Thoracic aorta (tissue), 2 donors: ENCODE measurements around the gene PLCXD1. TPM values are rescaled to one million over a fixed set of nuclear protein-coding genes. Genes with fewer than 3 reads are reported as not detected.

Source experiments
- ATAC-seq: fragments of 150-250 bp; one replicate; pipeline ENCODE4 v1.8.0; 2017; ENCODE audit warnings: low read depth; ENCODE audit not compliant: insufficient number of reproducible peaks, low FRiP score
- DNase-seq: peaks from one replicate; pipeline ENCODE4 v3.0.0-alpha.2; 2020; ENCODE audit warnings: low spot score
- H3K27ac ChIP-seq, 2 donors: fragments of 200-600 bp; sonication (generic); 1 replicate in 1 of 2; 2 replicates in 1 of 2; pipeline ENCODE4 v1.5.1; 2016; ENCODE audit warnings: mild to moderate bottlenecking in 2 of 2, moderate library complexity in 2 of 2
- H3K27me3 ChIP-seq: fragments of 200-600 bp; sonication (generic); replicated peaks from 2 replicates; pipeline ENCODE4 v1.6.0; 2016; ENCODE audit warnings: mild to moderate bottlenecking; ENCODE audit not compliant: insufficient read depth
- H3K36me3 ChIP-seq: fragments of 200-600 bp; sonication (generic); one replicate; pipeline ENCODE4 v1.5.1; 2016
- H3K4me1 ChIP-seq, 2 donors: fragments of 200-600 bp; sonication (generic); 1 replicate in 1 of 2; 2 replicates in 1 of 2; pipeline versions ENCODE4 v1.5.1 to v1.6.0; 2016; ENCODE audit warnings: low read depth in 2 of 2, mild to moderate bottlenecking in 1 of 2; ENCODE audit not compliant: control insufficient read depth in 1 of 2
- H3K4me3 ChIP-seq: fragments of 200-600 bp; sonication (generic); 2 replicates; pipeline ENCODE4 v1.5.1; 2016; ENCODE audit warnings: mild to moderate bottlenecking
- H3K9me3 ChIP-seq: fragments of 200-600 bp; sonication (generic); 2 replicates; pipeline ENCODE4 v1.5.1; 2016
- CTCF ChIP-seq: fragments of 200-600 bp; sonication (generic); IDR thresholded peaks from one replicate; pipeline ENCODE4 v1.5.1; 2019; ENCODE audit warnings: antibody characterized with exemption
- total RNA-seq, 2 donors: library from RNA; depleted of rRNA; stranded (reverse); fragments of >200 nt; gene quantifications; one replicate each; pipeline versions ENCODE4 v1.1.0 to v1.2.3, GENCODE V29; 2016

The PLCXD1 gene
- total RNA-seq, 2 donors from 2014 or later, result 14.5 to 29.0 TPM

GRCh38 chrX:257681-258289 is 23.4 kb upstream of the PLCXD1 start:
- H3K36me3 ChIP-seq, result no peaks in the 10 kb centered on the region
- ATAC-seq, result no peak
- no peaks in the 10 kb centered on the region for H3K4me1 ChIP-seq
- no peak overlapping the region for H3K4me3 ChIP-seq
- H3K27me3 ChIP-seq, result no peaks in the 10 kb centered on the region
- H3K9me3 ChIP-seq, result no peaks in the 10 kb centered on the region
- DNase-seq, result no peak
- no peak for TF ChIP-seq CTCF
- H3K27ac ChIP-seq, result no peak overlapping the region

GRCh38 chrX:258291-259040 is 22.7 kb upstream of the PLCXD1 start:
- H3K36me3 ChIP-seq, result no peaks in the 10 kb centered on the region
- no peak for DNase-seq
- H3K4me3 ChIP-seq, result no peak overlapping the region
- no peaks in the 10 kb centered on the region for H3K4me1 ChIP-seq
- H3K27ac ChIP-seq, result no peak overlapping the region
- ATAC-seq, result no peak
- TF ChIP-seq CTCF, result no peak
- H3K27me3 ChIP-seq, result no peaks in the 10 kb centered on the region
- H3K9me3 ChIP-seq, result no peaks in the 10 kb centered on the region

- ATAC-seq, result no peak
- Histone ChIP-seq H3K4me1 (no peaks in the 10 kb centered on the region), H3K36me3 (no peaks in the 10 kb centered on the region), H3K27me3 (no peaks in the 10 kb centered on the region), H3K4me3 (no peak overlapping the region), H3K27ac (no peak overlapping the region), H3K9me3 (no peaks in the 10 kb centered on the region)
- no peak for TF ChIP-seq CTCF
- no peak for DNase-seq
Measured at GRCh38 chrX:259692-260355, 21.4 kb upstream of the PLCXD1 start.

GRCh38 chrX:261167-261918 is 19.8 kb upstream of the PLCXD1 start:
- Histone ChIP-seq H3K27me3 (no peaks in the 10 kb centered on the region), H3K4me1 (no peaks in the 10 kb centered on the region), H3K27ac (no peak overlapping the region), H3K4me3 (no peak overlapping the region), H3K36me3 (no peaks in the 10 kb centered on the region), H3K9me3 (no peaks in the 10 kb centered on the region)
- no peak for TF ChIP-seq CTCF
- no peak for DNase-seq
- no peak for ATAC-seq

GRCh38 chrX:261919-262352 is 19.2 kb upstream of the PLCXD1 start:
- no peaks in the 10 kb centered on the region for H3K4me1 ChIP-seq
- ATAC-seq, result no peak

More at GRCh38 chrX:261919-262352, 19.2 kb upstream of the PLCXD1 start:
- no peak for DNase-seq
- Histone ChIP-seq H3K9me3 (no peaks in the 10 kb centered on the region), H3K4me3 (no peak overlapping the region), H3K27me3 (no peaks in the 10 kb centered on the region), H3K27ac (no peak overlapping the region), H3K36me3 (no peaks in the 10 kb centered on the region)
- TF ChIP-seq CTCF, result no peak
